HepG2 (cell line): Measurements from ENCODE around the gene CLHC1. TPM values are rescaled to one million over a fixed set of nuclear protein-coding genes. Genes with fewer than 3 reads are reported as not detected.

Source experiments
- ELF3 ChIP-seq: IDR thresholded peaks from 2 replicates; pipeline ENCODE4 v1.6.1; 2016; ENCODE audit warnings: missing genetic modification reagents, missing compliant biosample characterization
- KMT2A ChIP-seq: sonication (generic); formaldehyde crosslinking; IDR thresholded peaks from 2 replicates; pipeline ENCODE4 v1.4.0; 2020; ENCODE audit warnings: missing genetic modification reagents
- LRRFIP1 ChIP-seq: sonication (generic); formaldehyde crosslinking; conservative IDR thresholded peaks from 2 replicates; pipeline ENCODE4 v1.4.0; 2020; ENCODE audit warnings: missing genetic modification reagents
- NBN ChIP-seq: fragments of 450-650 bp; conservative IDR thresholded peaks from 2 replicates; pipeline ENCODE4 v1.6.1; 2017
- NFRKB ChIP-seq: fragments of 450-650 bp; IDR thresholded peaks from 2 replicates; pipeline ENCODE4 v1.6.1; 2017
- NR2F6 ChIP-seq, 2 experiments: IDR thresholded peaks; 2 replicates each; pipeline ENCODE4 v1.6.1; 2016; ENCODE audit warnings: antibody characterized with exemption in 1 of 2, mild to moderate bottlenecking in 1 of 2
- RXRA ChIP-seq: sonication (generic); formaldehyde crosslinking; IDR thresholded peaks from 2 replicates; pipeline ENCODE4 v1.5.1; 2020; ENCODE audit warnings: missing genetic modification reagents
- SIX4 ChIP-seq: sonication (generic); formaldehyde crosslinking; IDR thresholded peaks from 2 replicates; pipeline ENCODE4 v1.4.0; 2020; ENCODE audit warnings: missing genetic modification reagents
- XBP1 ChIP-seq: sonication (generic); formaldehyde crosslinking; IDR thresholded peaks from 2 replicates; pipeline ENCODE4 v1.5.0; 2020; ENCODE audit warnings: missing genetic modification reagents
- ZNF441 ChIP-seq: sonication (generic); formaldehyde crosslinking; IDR thresholded peaks from 2 replicates; pipeline ENCODE4 v1.7.0; 2021; ENCODE audit warnings: missing genetic modification reagents, borderline replicate concordance
- ZNF496 ChIP-seq: sonication (generic); formaldehyde crosslinking; IDR thresholded peaks from 2 replicates; pipeline ENCODE4 v1.8.1; 2023; ENCODE audit warnings: mild to moderate bottlenecking, moderate library complexity, missing genetic modification reagents; ENCODE audit not compliant: insufficient replicate concordance
- ZNF678 ChIP-seq: sonication (generic); formaldehyde crosslinking; IDR thresholded peaks from 2 replicates; pipeline ENCODE4 v1.4.0; 2020; ENCODE audit warnings: mild to moderate bottlenecking, missing genetic modification reagents
- ZNF800 ChIP-seq: sonication (generic); formaldehyde crosslinking; IDR thresholded peaks from 2 replicates; pipeline ENCODE4 v1.4.0; 2020; ENCODE audit warnings: missing genetic modification reagents
- polyA plus RNA-seq, 8 experiments: library from polyadenylated mRNA; depleted of rRNA in 3 of 8; stranded (reverse) in 7 of 8; unstranded in 1 of 8; fragments of >200 nt; fragmentation: Illumina TruSeq in 4 of 8; extraction: Trizol in 4 of 8; gene quantifications; 2 replicates each; pipeline versions ENCODE4 v1.2.1 to v1.2.3, GENCODE V29; 2011 to 2016; ENCODE audit warnings: low read depth in 4 of 8, missing spikeins in 1 of 8, mixed read lengths in 1 of 8; ENCODE audit not compliant: insufficient read depth in 1 of 8
- total RNA-seq, 5 experiments: library from RNA; depleted of rRNA; stranded (reverse); fragments of >200 nt; fragmentation: Illumina TruSeq; extraction: Trizol; gene quantifications; 2 replicates each; pipeline ENCODE4 v1.2.3, GENCODE V29; 2016; ENCODE audit warnings: low read depth in 1 of 5
- TF ChIP-seq, protein P1 (sequence below): IDR thresholded peaks from 2 replicates; pipeline ENCODE4 v1.6.1; 2016; ENCODE audit warnings: low read depth, borderline replicate concordance
- TF ChIP-seq, protein P2 (sequence below): sonication (generic); formaldehyde crosslinking; conservative IDR thresholded peaks from 2 replicates; pipeline ENCODE4 v1.8.0; 2022; ENCODE audit warnings: mild to moderate bottlenecking, moderate library complexity, missing genetic modification reagents
- TF ChIP-seq, protein P3 (sequence below), 2 experiments: fragments of 450-650 bp in 1 of 2; sonication (generic) in 1 of 2; formaldehyde crosslinking; IDR thresholded peaks; 2 replicates each; pipeline versions ENCODE4 v1.5.0 to v1.8.0; 2020 to 2022; ENCODE audit warnings: mild to moderate bottlenecking in 1 of 2, missing genetic modification reagents in 1 of 2
- TF ChIP-seq, protein P4 (sequence below): sonication (generic); formaldehyde crosslinking; IDR thresholded peaks from 2 replicates; pipeline ENCODE4 v1.4.0; 2020; ENCODE audit warnings: missing genetic modification reagents

The CLHC1 gene
- total and polyA plus RNA-seq, 2 of the 13 experiments (the other 11 are each of a cell fraction or from before 2014, with no cell fraction given): 9.8 to 12.6 TPM

- no peak for TF ChIP-seq ZNF800 (CRISPR knock-in tag)
- peak; percentile 14; the same call in 1 of the 2 replicates for TF ChIP-seq KMT2A (CRISPR knock-in tag)
- peak; percentile 27; the same call in 1 of the 2 replicates for TF ChIP-seq XBP1 (CRISPR knock-in tag)
- no peak for TF ChIP-seq ELF3 (CRISPR knock-in tag)
- TF ChIP-seq, protein P1, sequence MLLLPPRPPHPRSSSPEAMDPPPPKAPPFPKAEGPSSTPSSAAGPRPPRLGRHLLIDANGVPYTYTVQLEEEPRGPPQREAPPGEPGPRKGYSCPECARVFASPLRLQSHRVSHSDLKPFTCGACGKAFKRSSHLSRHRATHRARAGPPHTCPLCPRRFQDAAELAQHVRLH (CRISPR knock-in tag): no peak
- TF ChIP-seq, protein P2, sequence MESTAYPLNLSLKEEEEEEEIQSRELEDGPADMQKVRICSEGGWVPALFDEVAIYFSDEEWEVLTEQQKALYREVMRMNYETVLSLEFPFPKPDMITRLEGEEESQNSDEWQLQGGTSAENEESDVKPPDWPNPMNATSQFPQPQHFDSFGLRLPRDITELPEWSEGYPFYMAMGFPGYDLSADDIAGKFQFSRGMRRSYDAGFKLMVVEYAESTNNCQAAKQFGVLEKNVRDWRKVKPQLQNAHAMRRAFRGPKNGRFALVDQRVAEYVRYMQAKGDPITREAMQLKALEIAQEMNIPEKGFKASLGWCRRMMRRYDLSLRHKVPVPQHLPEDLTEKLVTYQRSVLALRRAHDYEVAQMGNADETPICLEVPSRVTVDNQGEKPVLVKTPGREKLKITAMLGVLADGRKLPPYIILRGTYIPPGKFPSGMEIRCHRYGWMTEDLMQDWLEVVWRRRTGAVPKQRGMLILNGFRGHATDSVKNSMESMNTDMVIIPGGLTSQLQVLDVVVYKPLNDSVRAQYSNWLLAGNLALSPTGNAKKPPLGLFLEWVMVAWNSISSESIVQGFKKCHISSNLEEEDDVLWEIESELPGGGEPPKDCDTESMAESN (CRISPR knock-in tag): 0 out of 2 replicates have a peak, but pooled peaks have one; percentile 9
- TF ChIP-seq, protein P3, sequence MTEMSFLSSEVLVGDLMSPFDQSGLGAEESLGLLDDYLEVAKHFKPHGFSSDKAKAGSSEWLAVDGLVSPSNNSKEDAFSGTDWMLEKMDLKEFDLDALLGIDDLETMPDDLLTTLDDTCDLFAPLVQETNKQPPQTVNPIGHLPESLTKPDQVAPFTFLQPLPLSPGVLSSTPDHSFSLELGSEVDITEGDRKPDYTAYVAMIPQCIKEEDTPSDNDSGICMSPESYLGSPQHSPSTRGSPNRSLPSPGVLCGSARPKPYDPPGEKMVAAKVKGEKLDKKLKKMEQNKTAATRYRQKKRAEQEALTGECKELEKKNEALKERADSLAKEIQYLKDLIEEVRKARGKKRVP (CRISPR knock-in tag; IDR thresholded peaks at IDR 0.05): peak in 1 of 2 experiments; percentile 11; a peak in 1 of 4 replicates
- 0 out of 2 replicates have a peak, but pooled peaks have one; percentile 8 for TF ChIP-seq RXRA (CRISPR knock-in tag)
- no peak for TF ChIP-seq NBN
- TF ChIP-seq LRRFIP1 (CRISPR knock-in tag): no peak
- no peak for TF ChIP-seq ZNF441
- no peak for TF ChIP-seq SIX4 (CRISPR knock-in tag)
- TF ChIP-seq ZNF496 (CRISPR knock-in tag): no peak
- TF ChIP-seq ZNF678 (CRISPR knock-in tag): peak; percentile 85; the same call in 1 of the 2 replicates
- TF ChIP-seq NR2F6 (IDR thresholded peaks at IDR 0.05): no peak
- no peak for TF ChIP-seq NR2F6 (CRISPR knock-in tag; IDR thresholded peaks at IDR 0.05)
- TF ChIP-seq NFRKB: no peak
- TF ChIP-seq, protein P4, sequence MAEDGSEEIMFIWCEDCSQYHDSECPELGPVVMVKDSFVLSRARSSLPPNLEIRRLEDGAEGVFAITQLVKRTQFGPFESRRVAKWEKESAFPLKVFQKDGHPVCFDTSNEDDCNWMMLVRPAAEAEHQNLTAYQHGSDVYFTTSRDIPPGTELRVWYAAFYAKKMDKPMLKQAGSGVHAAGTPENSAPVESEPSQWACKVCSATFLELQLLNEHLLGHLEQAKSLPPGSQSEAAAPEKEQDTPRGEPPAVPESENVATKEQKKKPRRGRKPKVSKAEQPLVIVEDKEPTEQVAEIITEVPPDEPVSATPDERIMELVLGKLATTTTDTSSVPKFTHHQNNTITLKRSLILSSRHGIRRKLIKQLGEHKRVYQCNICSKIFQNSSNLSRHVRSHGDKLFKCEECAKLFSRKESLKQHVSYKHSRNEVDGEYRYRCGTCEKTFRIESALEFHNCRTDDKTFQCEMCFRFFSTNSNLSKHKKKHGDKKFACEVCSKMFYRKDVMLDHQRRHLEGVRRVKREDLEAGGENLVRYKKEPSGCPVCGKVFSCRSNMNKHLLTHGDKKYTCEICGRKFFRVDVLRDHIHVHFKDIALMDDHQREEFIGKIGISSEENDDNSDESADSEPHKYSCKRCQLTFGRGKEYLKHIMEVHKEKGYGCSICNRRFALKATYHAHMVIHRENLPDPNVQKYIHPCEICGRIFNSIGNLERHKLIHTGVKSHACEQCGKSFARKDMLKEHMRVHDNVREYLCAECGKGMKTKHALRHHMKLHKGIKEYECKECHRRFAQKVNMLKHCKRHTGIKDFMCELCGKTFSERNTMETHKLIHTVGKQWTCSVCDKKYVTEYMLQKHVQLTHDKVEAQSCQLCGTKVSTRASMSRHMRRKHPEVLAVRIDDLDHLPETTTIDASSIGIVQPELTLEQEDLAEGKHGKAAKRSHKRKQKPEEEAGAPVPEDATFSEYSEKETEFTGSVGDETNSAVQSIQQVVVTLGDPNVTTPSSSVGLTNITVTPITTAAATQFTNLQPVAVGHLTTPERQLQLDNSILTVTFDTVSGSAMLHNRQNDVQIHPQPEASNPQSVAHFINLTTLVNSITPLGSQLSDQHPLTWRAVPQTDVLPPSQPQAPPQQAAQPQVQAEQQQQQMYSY: peak; percentile 73
Measured at GRCh38 chr2:55232863-55233657, 967 bp upstream of the CLHC1 start (continued).
